GM19193 (cell line): ENCODE results near the gene UNC13B.

ENCODE experiments used
- POLR2A ChIP-seq: IDR thresholded peaks from 4 replicates; pipeline ENCODE4 v1.6.1; 2011; ENCODE audit not compliant: insufficient read depth, insufficient read length; ENCODE audit errors: extremely low read depth

Gene UNC13B

GRCh38 chr9:35285731-35286130 lies 123.9 kb downstream of the UNC13B start:
- no peak for TF ChIP-seq POLR2A

- no peak for TF ChIP-seq POLR2A
Measured at GRCh38 chr9:35286381-35286780, 124.6 kb downstream of the UNC13B start.

- no peak for TF ChIP-seq POLR2A
Measured at GRCh38 chr9:35287987-35288632, 126.3 kb downstream of the UNC13B start.

GRCh38 chr9:35288778-35289177 lies 127.0 kb downstream of the UNC13B start:
- TF ChIP-seq POLR2A, result no peak

- TF ChIP-seq POLR2A, result no peak
Measured at GRCh38 chr9:35293376-35293964, 131.7 kb downstream of the UNC13B start.

GRCh38 chr9:35294066-35294465 lies 132.3 kb downstream of the UNC13B start:
- no peak for TF ChIP-seq POLR2A

GRCh38 chr9:35294556-35294955 lies 132.7 kb downstream of the UNC13B start:
- TF ChIP-seq POLR2A, result no peak

GRCh38 chr9:35295369-35296036 lies 133.7 kb downstream of the UNC13B start:
- TF ChIP-seq POLR2A, result no peak

- no peak for TF ChIP-seq POLR2A
Measured at GRCh38 chr9:35303567-35303966, 141.8 kb downstream of the UNC13B start.

- TF ChIP-seq POLR2A, result no peak
Measured at GRCh38 chr9:35306283-35306682, 144.5 kb downstream of the UNC13B start.

- TF ChIP-seq POLR2A, result no peak
Measured at GRCh38 chr9:35308316-35308715, 146.5 kb downstream of the UNC13B start.

- TF ChIP-seq POLR2A, result no peak
Measured at GRCh38 chr9:35311891-35312639, 150.3 kb downstream of the UNC13B start.

GRCh38 chr9:35313460-35313859 lies 151.7 kb downstream of the UNC13B start:
- TF ChIP-seq POLR2A, result no peak

GRCh38 chr9:35313916-35314315 lies 152.1 kb downstream of the UNC13B start:
- TF ChIP-seq POLR2A, result no peak

- TF ChIP-seq POLR2A, result no peak
Measured at GRCh38 chr9:35318741-35319140, 156.9 kb downstream of the UNC13B start.
